ENCODE measurements around the gene SLC22A15. TPM values are rescaled to one million over a fixed set of nuclear protein-coding genes. Genes with fewer than 3 reads are reported as not detected.

The SLC22A15 gene
- total RNA-seq, 4 donors from 2014 or later, result 1.8 to 2.8 (median 2.3) TPM

DNA sequence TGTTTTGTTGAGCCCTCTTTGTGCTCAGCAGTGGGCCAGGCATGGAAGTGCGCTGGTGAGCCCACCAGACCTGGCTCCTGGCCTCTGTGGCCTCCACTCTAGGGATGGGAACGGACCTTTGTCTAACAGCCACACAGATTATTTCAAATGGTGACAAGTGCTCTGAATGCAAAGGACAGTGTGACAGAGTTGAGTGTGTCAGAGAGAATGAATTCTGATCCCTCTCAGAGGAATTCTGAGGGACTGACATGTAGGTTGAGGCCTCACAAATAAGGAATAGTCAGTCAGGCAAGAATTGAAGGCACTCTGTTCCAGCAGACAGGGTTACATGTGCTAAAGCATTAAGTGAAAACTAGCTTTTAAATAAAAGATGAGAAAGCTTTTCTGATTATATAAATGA is 123.6 kb downstream of the SLC22A15 start:
- intact Hi-C loops (cut with DNase I), result no loop called here
- WGBS, result 88% methylated on average over 2 of the region's 2 CpGs

DNA sequence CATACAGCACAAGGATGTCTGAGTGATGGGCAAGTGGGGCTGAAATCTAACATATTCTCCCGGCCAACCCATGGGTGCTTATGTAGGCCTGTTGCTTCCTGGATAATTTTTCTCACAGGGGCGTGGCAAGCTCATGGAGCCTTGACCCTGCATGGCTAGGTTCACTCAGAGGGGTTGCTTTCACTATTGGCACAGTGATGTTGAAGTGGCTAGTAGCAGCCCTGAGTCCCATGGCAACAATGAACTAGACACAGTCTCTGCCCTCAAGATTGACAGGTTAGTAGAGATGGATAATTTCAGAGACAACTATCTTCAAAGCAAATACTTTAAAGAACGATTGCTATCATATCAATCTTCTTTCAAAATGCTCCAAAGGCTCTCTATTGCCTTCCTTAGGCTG is 128.4 kb downstream of the SLC22A15 start:
- intact Hi-C loops (cut with DNase I), result no loop called here
- no peak overlapping the region for H3K4me3 ChIP-seq
- TF ChIP-seq POLR2AphosphoS5 (IDR thresholded peaks at IDR 0.05) (no peak), EP300 (IDR thresholded peaks at IDR 0.05) (no peak), POLR2A (IDR thresholded peaks at IDR 0.05; ENCODE audit: low read depth) (no peak)
- TF ChIP-seq, protein P1, sequence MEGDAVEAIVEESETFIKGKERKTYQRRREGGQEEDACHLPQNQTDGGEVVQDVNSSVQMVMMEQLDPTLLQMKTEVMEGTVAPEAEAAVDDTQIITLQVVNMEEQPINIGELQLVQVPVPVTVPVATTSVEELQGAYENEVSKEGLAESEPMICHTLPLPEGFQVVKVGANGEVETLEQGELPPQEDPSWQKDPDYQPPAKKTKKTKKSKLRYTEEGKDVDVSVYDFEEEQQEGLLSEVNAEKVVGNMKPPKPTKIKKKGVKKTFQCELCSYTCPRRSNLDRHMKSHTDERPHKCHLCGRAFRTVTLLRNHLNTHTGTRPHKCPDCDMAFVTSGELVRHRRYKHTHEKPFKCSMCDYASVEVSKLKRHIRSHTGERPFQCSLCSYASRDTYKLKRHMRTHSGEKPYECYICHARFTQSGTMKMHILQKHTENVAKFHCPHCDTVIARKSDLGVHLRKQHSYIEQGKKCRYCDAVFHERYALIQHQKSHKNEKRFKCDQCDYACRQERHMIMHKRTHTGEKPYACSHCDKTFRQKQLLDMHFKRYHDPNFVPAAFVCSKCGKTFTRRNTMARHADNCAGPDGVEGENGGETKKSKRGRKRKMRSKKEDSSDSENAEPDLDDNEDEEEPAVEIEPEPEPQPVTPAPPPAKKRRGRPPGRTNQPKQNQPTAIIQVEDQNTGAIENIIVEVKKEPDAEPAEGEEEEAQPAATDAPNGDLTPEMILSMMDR (IDR thresholded peaks at IDR 0.05), result no peak
- no peak overlapping the region for H3K27ac ChIP-seq (replicated peaks in 1 of 4)
- H3K9me3 ChIP-seq, result no peaks in the 10 kb centered on the region
- H3K27me3 ChIP-seq, result no peaks in the 10 kb centered on the region
- H3K36me3 ChIP-seq, result no peaks in the 10 kb centered on the region
- no peak for DNase-seq (ENCODE audit: extremely low spot score)
- WGBS, result 81% methylated on average over 3 of the region's 3 CpGs
- no peaks in the 10 kb centered on the region for H3K4me1 ChIP-seq

More for the DNA sequence above, 123.6 kb downstream of the SLC22A15 start:
- peaks cover 0 to 20% (median 8%) of the 10 kb centered on the region in 4 donors for H3K9me3 ChIP-seq
- H3K4me1 ChIP-seq, result no peaks in the 10 kb centered on the region
- H3K36me3 ChIP-seq, result no peaks in the 10 kb centered on the region
- H3K27me3 ChIP-seq, result no peaks in the 10 kb centered on the region
- H3K27ac ChIP-seq (replicated peaks in 1 of 4), result no peak overlapping the region
- H3K4me3 ChIP-seq, result no peak overlapping the region
- TF ChIP-seq POLR2AphosphoS5 (IDR thresholded peaks at IDR 0.05) (no peak), POLR2A (IDR thresholded peaks at IDR 0.05; ENCODE audit: low read depth) (no peak), EP300 (IDR thresholded peaks at IDR 0.05) (no peak)
- TF ChIP-seq, protein P1 (IDR thresholded peaks at IDR 0.05), result no peak
- DNase-seq (ENCODE audit: extremely low spot score), result no peak

DNA sequence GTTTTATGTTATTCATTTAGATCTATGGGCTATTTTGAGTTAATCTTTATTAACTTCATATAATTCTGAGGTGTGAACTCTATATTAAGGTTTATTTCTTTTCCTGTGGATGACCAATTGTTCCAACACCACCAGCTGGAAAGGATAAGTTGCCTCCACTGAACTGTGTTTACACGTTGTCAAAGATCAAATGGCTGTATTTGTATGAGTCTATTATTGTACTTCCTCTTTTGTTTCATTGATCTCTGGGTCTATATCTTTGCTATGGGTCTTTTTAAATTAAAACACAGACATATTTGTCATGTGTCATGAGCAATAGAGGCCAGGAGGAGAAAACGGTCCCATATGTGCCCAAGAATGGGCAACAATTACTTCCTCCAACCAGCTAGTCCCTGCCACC is 129.7 kb downstream of the SLC22A15 start:
- Histone ChIP-seq H3K4me3 (no peak overlapping the region), H3K27ac (replicated peaks in 1 of 4) (no peak overlapping the region), H3K9me3 (no peaks in the 10 kb centered on the region), H3K4me1 (no peaks in the 10 kb centered on the region), H3K27me3 (no peaks in the 10 kb centered on the region), H3K36me3 (no peaks in the 10 kb centered on the region)
- no peak for DNase-seq (ENCODE audit: extremely low spot score)
- 29% methylated on average over 2 of the region's 2 CpGs for WGBS
- TF ChIP-seq, protein P1 (IDR thresholded peaks at IDR 0.05), result no peak
- TF ChIP-seq POLR2AphosphoS5 (IDR thresholded peaks at IDR 0.05), result no peak
- TF ChIP-seq POLR2A (IDR thresholded peaks at IDR 0.05; ENCODE audit: low read depth), result no peak
- TF ChIP-seq EP300 (IDR thresholded peaks at IDR 0.05), result no peak
- intact Hi-C loops (cut with DNase I), result no loop called here

DNA sequence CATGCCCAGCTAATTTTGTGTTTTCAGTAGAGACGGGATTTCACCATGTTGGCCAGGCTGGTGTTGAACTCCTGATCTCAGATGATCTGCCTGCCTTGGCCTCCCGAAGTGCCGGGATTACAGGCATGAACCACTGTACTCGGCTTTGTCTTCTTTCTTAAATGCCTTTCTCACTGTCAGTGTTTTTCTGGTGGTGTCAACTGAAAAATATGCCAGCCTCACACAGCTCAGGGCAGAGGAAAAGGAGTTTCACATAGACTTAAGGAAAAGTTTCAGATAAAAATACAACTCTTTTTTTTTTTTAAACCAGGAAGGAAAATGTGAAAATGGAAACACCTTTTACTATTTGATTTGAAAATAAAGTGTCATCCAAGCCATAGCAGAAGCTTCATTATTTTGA is 130.3 kb downstream of the SLC22A15 start:
- Histone ChIP-seq H3K4me3 (no peak overlapping the region), H3K27me3 (no peaks in the 10 kb centered on the region), H3K9me3 (no peaks in the 10 kb centered on the region), H3K4me1 (no peaks in the 10 kb centered on the region), H3K27ac (replicated peaks in 1 of 4) (no peak overlapping the region), H3K36me3 (no peaks in the 10 kb centered on the region)
- TF ChIP-seq, protein P1 (IDR thresholded peaks at IDR 0.05), result no peak
- TF ChIP-seq EP300 (IDR thresholded peaks at IDR 0.05) (no peak), POLR2AphosphoS5 (IDR thresholded peaks at IDR 0.05) (no peak), POLR2A (IDR thresholded peaks at IDR 0.05; ENCODE audit: low read depth) (no peak)
- intact Hi-C loops (cut with DNase I), result no loop called here
- DNase-seq (ENCODE audit: extremely low spot score), result no peak
- WGBS, result 73% methylated on average over 4 of the region's 4 CpGs

GRCh38 chr1:116107371-116107770 is 131.1 kb downstream of the SLC22A15 start:
- no peak overlapping the region for H3K27ac ChIP-seq (replicated peaks in 1 of 4)
- H3K4me3 ChIP-seq, result no peak overlapping the region
- no peak for TF ChIP-seq POLR2AphosphoS5 (IDR thresholded peaks at IDR 0.05)
- TF ChIP-seq POLR2A (IDR thresholded peaks at IDR 0.05; ENCODE audit: low read depth), result no peak
- no peak for TF ChIP-seq EP300 (IDR thresholded peaks at IDR 0.05)
- TF ChIP-seq, protein P1 (IDR thresholded peaks at IDR 0.05), result no peak
- no peak for DNase-seq (ENCODE audit: extremely low spot score)
- no peaks in the 10 kb centered on the region for H3K36me3 ChIP-seq
- no peaks in the 10 kb centered on the region for H3K27me3 ChIP-seq
- no peaks in the 10 kb centered on the region for H3K9me3 ChIP-seq
- 61% methylated on average over 4 of the region's 4 CpGs for WGBS
- H3K4me1 ChIP-seq, result no peaks in the 10 kb centered on the region
- intact Hi-C loops (cut with DNase I), result no loop called here

Measured in esophagus muscularis mucosa (tissue), 4 donors.